Keratinocyte (primary cell): ENCODE results near the gene OBSL1.

ENCODE experiments used
- CTCF ChIP-seq, 3 experiments: IDR thresholded peaks in 1 of 3; conservative IDR thresholded peaks in 1 of 3; optimal IDR thresholded peaks in 1 of 3; 2 replicates in 2 of 3; 3 replicates in 1 of 3; pipeline versions ENCODE3 to v1.5.1; 2011; ENCODE audit warnings: low read length in 3 of 3, mild to moderate bottlenecking in 3 of 3, moderate library complexity in 2 of 3, control low read depth in 1 of 3, inconsistent platforms in 1 of 3; ENCODE audit not compliant: insufficient read depth in 2 of 3; ENCODE audit errors: extremely low read depth in 1 of 3
- EZH2 ChIP-seq: IDR thresholded peaks from one replicate; pipeline ENCODE4 v1.6.1; 2012; ENCODE audit warnings: inconsistent platforms, mild to moderate bottlenecking, low read length, moderate library complexity

- TF ChIP-seq CTCF (optimal IDR thresholded peaks at IDR 0.05 in 1 of 3, IDR thresholded peaks at IDR 0.05 in 1 of 3, conservative IDR thresholded peaks at IDR 0.05 in 1 of 3; ENCODE audit: extremely low read depth in 1 of 3, insufficient read depth in 2 of 3, low read length in 3 of 3), result no peak
- no peak for TF ChIP-seq EZH2
Observed at GRCh38 chr2:219506153-219506801, 65.1 kb downstream of the OBSL1 start.
